Measurements from ENCODE around the gene TTC31. TPM values are rescaled to one million over a fixed set of nuclear protein-coding genes. Genes with fewer than 3 reads are reported as not detected.

Gene TTC31
- total RNA-seq, 1 donor from 2014 or later: 11.8 TPM

DNA sequence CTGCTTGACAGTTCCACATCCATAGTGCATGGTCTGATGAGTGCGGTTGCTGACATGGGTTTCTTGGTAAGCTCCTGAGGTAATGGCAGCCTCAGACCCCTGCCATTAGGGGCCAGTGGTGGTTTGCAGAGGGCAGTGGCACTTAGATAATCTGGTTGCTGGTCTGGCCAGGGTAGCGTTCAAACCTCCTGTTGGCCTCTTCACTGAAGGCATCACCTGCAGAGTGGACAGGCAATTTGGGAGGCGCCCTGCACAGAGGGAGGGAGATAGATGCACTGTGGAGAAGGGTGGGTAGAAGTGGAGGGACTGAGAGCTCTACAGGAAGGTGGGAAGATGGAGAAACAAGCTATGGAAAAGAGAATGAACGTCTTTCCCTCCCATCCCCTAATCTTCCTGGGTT lies 50.6 kb downstream of the TTC31 start:
- TF ChIP-seq POLR2AphosphoS5 (IDR thresholded peaks at IDR 0.05; ENCODE audit: insufficient read depth in 1 of 2, low read depth in 1 of 2): no peak
- TF ChIP-seq, protein P1, sequence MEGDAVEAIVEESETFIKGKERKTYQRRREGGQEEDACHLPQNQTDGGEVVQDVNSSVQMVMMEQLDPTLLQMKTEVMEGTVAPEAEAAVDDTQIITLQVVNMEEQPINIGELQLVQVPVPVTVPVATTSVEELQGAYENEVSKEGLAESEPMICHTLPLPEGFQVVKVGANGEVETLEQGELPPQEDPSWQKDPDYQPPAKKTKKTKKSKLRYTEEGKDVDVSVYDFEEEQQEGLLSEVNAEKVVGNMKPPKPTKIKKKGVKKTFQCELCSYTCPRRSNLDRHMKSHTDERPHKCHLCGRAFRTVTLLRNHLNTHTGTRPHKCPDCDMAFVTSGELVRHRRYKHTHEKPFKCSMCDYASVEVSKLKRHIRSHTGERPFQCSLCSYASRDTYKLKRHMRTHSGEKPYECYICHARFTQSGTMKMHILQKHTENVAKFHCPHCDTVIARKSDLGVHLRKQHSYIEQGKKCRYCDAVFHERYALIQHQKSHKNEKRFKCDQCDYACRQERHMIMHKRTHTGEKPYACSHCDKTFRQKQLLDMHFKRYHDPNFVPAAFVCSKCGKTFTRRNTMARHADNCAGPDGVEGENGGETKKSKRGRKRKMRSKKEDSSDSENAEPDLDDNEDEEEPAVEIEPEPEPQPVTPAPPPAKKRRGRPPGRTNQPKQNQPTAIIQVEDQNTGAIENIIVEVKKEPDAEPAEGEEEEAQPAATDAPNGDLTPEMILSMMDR (IDR thresholded peaks at IDR 0.05): no peak
- no peak for TF ChIP-seq POLR2A (IDR thresholded peaks at IDR 0.05)
- H3K9me3 ChIP-seq: no peaks in the 10 kb centered on the region
- intact Hi-C loops (cut with DNase I): no loop called here
- no peaks in the 10 kb centered on the region for H3K27me3 ChIP-seq
- no peak overlapping the region for H3K4me3 ChIP-seq
- DNase-seq (ENCODE audit: extremely low spot score in 2 of 2): no peak
- H3K4me1 ChIP-seq: peaks cover 25% of the 10 kb centered on the region
- H3K27ac ChIP-seq: no peak overlapping the region
- peaks cover 0 to 4% of the 10 kb centered on the region in 2 donors for H3K36me3 ChIP-seq

DNA sequence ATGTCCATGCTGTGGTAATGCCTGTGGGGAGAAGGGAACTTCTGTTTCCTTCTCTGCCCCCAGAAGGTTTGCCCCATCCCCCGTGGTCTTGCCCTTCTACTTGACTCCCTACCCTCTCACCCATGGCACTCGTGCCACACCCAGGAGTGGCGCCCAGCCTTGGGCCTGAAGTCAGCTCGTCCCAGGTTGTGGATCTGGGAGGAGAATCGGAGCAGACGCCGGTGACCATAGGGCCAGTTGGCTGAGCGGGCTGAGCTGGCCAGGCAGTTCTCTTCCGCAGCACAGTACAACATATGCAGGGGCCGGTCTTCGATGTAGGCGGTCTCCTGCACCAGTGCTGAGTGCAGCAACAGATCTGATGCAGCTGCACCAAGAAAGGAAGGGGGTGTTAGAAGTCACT lies 51.5 kb downstream of the TTC31 start:
- no peaks in the 10 kb centered on the region for H3K27me3 ChIP-seq
- no peak overlapping the region for H3K4me3 ChIP-seq
- no peak for TF ChIP-seq POLR2AphosphoS5 (IDR thresholded peaks at IDR 0.05; ENCODE audit: insufficient read depth in 1 of 2, low read depth in 1 of 2)
- TF ChIP-seq, protein P1 (IDR thresholded peaks at IDR 0.05): no peak
- TF ChIP-seq POLR2A (IDR thresholded peaks at IDR 0.05): no peak
- no peaks in the 10 kb centered on the region for H3K9me3 ChIP-seq
- no peak for DNase-seq (ENCODE audit: extremely low spot score in 2 of 2)
- no peak overlapping the region for H3K27ac ChIP-seq
- H3K4me1 ChIP-seq: peaks cover 17% of the 10 kb centered on the region
- peaks cover 0 to 4% of the 10 kb centered on the region in 2 donors for H3K36me3 ChIP-seq
- intact Hi-C loops (cut with DNase I): no loop called here

DNA sequence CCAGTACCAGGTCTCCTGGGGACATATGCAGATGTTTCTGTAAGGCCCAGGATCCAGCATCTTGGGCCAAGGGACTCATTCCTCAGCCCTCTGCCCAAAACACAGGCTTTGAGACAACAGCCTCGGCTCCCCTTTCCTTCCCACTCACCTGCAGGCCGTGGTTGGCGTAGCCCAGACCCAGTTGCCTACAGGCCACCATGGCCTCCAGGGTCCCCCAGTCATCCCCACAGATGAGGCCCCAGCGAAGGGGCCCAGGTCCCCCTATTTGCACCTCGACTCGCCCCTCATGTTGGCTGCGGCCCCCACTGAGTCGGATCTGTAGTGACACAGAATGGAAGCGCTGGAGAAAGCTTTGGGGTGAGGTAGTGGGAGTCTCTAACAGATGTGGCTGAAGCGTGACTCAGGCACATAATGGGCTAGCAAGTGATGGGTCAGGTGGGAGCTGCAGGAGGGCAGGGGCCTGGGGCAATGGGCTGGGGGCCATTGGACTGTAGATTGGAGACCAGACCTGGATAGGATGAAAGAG lies 52.6 kb downstream of the TTC31 start:
- Histone ChIP-seq H3K27ac (no peak overlapping the region), H3K36me3 (peaks cover 0 to 4% of the 10 kb centered on the region in 2 donors), H3K27me3 (no peaks in the 10 kb centered on the region), H3K9me3 (no peaks in the 10 kb centered on the region), H3K4me1 (peaks cover 17% of the 10 kb centered on the region), H3K4me3 (no peak overlapping the region)
- intact Hi-C loops (cut with DNase I): no loop called here
- TF ChIP-seq POLR2AphosphoS5 (IDR thresholded peaks at IDR 0.05; ENCODE audit: insufficient read depth in 1 of 2, low read depth in 1 of 2) (no peak), POLR2A (IDR thresholded peaks at IDR 0.05) (no peak)
- TF ChIP-seq, protein P1 (IDR thresholded peaks at IDR 0.05): no peak
- no peak for DNase-seq (ENCODE audit: extremely low spot score in 2 of 2)

DNA sequence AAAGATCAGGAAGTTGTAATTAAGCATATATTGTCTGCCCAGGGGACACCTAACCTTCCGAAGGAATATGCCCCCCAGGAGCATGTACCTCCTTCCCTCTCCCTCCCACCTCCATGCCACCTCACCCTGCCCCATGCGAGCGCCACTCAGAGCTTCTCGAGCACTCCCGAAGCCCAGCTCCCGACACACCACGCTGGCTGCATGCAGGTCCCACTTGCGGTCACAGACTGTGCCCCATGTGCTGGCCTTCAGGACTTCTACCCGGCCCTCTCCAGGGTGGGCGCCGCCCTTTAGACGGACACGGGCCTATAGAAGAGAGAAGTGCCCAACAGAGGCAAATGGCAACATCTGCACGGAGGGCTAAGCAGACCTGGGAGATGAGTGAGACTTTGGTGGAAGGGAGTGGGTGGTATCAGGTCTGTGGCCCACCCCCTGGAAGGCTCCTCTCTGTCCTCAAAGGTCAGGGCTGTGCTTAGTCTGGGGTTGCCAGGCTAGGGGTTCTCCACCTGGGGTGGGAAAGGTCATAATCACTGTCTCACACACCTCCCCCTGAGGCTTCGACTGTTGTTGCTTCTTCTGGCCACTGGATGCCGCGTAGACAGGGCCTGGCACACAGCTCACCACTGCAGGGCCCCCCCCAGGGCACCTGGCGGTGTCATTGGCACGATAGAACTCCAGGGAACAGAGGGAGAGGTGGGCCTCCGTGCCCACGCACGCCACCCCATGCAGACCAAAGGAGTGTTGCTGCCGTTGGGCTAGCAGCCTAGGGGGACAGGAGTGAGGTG lies 53.5 kb downstream of the TTC31 start:
- TF ChIP-seq POLR2A (IDR thresholded peaks at IDR 0.05): no peak
- TF ChIP-seq, protein P1 (IDR thresholded peaks at IDR 0.05): no peak
- TF ChIP-seq POLR2AphosphoS5 (IDR thresholded peaks at IDR 0.05; ENCODE audit: insufficient read depth in 1 of 2, low read depth in 1 of 2): no peak
- intact Hi-C loops (cut with DNase I): no loop called here
- Histone ChIP-seq H3K36me3 (peaks cover 0 to 4% of the 10 kb centered on the region in 2 donors), H3K4me3 (no peak overlapping the region), H3K4me1 (peaks cover 8% of the 10 kb centered on the region), H3K9me3 (no peaks in the 10 kb centered on the region), H3K27ac (no peak overlapping the region), H3K27me3 (no peaks in the 10 kb centered on the region)
- no peak for DNase-seq (ENCODE audit: extremely low spot score in 2 of 2)

DNA sequence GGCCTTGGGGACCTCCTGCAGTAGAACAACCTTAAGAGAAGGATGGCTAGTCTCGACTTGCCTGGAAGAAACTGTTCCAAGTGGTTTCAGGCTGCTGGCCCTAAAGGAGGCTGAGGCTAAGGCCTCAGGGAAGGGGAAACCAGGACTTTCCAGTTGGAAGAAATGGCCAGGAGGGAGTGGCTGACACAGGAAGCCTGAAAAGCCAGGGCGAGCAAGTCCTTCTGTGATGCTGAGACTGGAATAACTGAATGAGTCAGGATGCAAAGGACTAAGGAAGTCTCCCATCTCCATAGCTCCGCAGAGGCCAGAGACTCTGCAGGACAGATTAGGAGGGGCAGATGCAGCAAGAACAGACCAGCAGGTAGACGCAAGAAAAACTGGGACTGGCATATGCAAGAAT lies 54.3 kb downstream of the TTC31 start:
- no peaks in the 10 kb centered on the region for H3K27me3 ChIP-seq
- no peak overlapping the region for H3K27ac ChIP-seq
- H3K4me1 ChIP-seq: peaks cover under 1% of the 10 kb centered on the region
- H3K9me3 ChIP-seq: no peaks in the 10 kb centered on the region
- intact Hi-C loops (cut with DNase I): no loop called here
- TF ChIP-seq POLR2A (IDR thresholded peaks at IDR 0.05): no peak
- TF ChIP-seq, protein P1 (IDR thresholded peaks at IDR 0.05): no peak
- no peak for TF ChIP-seq POLR2AphosphoS5 (IDR thresholded peaks at IDR 0.05; ENCODE audit: insufficient read depth in 1 of 2, low read depth in 1 of 2)
- peaks cover 0 to 4% of the 10 kb centered on the region in 2 donors for H3K36me3 ChIP-seq
- H3K4me3 ChIP-seq: no peak overlapping the region
- no peak for DNase-seq (ENCODE audit: extremely low spot score in 2 of 2)

Data from vagina (tissue), 2 donors.